Endothelial cell of umbilical vein (primary cell): ENCODE data around the gene FMNL3. TPM values are rescaled to one million over a fixed set of nuclear protein-coding genes. Genes with fewer than 3 reads are reported as not detected.

Experiments
- BruUV-seq: library from RNA; stranded (reverse); fragments of 400-500 nt; replicated peaks from 2 replicates; lab custom pipeline; 2021; lab: Mats Ljungman, UMichigan
- CTCF ChIA-PET: fragments of 300-600, 350-600 bp; sonication (Branson Sonifier 250); formaldehyde crosslinking; loops from one replicate; lab custom pipeline; 2021; ENCODE audit warnings: antibody characterized with exemption, inconsistent platforms; lab: Charles Lee
- POLR2A ChIA-PET: fragments of 300-600, 350-600 bp; sonication (Branson Sonifier 250); formaldehyde crosslinking; loops from one replicate; lab custom pipeline; 2021; ENCODE audit warnings: antibody characterized with exemption, inconsistent platforms; lab: Charles Lee
- DNase-seq: peaks from one replicate; pipeline ENCODE4 v3.0.0-alpha.2; 2011; ENCODE audit warnings: low read depth, low spot score
- FAIRE-seq: peaks from 2 replicates; lab custom pipeline; 2011; peaks lifted over from hg19 to GRCh38; lab: Jason Lieb, UNC
- H2AFZ ChIP-seq: 2 replicates; pipeline ENCODE4 v1.6.0; 2012; ENCODE audit warnings: low read depth, low read length, control low read depth, inconsistent platforms
- H3K27ac ChIP-seq: 2 replicates; pipeline ENCODE4 v1.5.1; 2011; ENCODE audit warnings: low read depth, mild to moderate bottlenecking, control low read depth, low read length, moderate library complexity; ENCODE audit not compliant: insufficient read depth
- H3K27me3 ChIP-seq, 2 experiments: 2 replicates each; pipeline versions ENCODE4 v1.6.0 to v1.6.1; 2011; ENCODE audit warnings: low read length in 2 of 2, mixed read lengths in 1 of 2; ENCODE audit not compliant: control insufficient read depth in 2 of 2, insufficient read depth in 2 of 2
- H3K36me3 ChIP-seq, 2 experiments: 2 replicates in 1 of 2; 3 replicates in 1 of 2; pipeline ENCODE4 v1.5.1; 2011; ENCODE audit warnings: low read length in 2 of 2, mild to moderate bottlenecking in 1 of 2, moderate library complexity in 1 of 2; ENCODE audit not compliant: control insufficient read depth in 2 of 2, insufficient read depth in 2 of 2; ENCODE audit errors: extremely low read depth in 1 of 2
- H3K4me1 ChIP-seq: 3 replicates; pipeline ENCODE4 v1.5.1; 2011; ENCODE audit warnings: mild to moderate bottlenecking, low read length; ENCODE audit not compliant: control insufficient read depth, insufficient read depth; ENCODE audit errors: extremely low read depth
- H3K4me2 ChIP-seq: 2 replicates; pipeline ENCODE4 v1.6.1; 2011; ENCODE audit warnings: low read length, control low read depth, mixed read lengths; ENCODE audit not compliant: insufficient read depth
- H3K4me3 ChIP-seq, 3 experiments: fragments of 200-600 bp in 1 of 3; sonication (generic), shearing (Covaris generic) in 1 of 3; replicated peaks in 1 of 3; 2 replicates each; pipeline ENCODE4 v1.5.1; 2011 to 2016; ENCODE audit warnings: control low read depth in 3 of 3, low read length in 3 of 3, mild to moderate bottlenecking in 2 of 3, inconsistent platforms in 1 of 3, low read depth in 1 of 3, moderate library complexity in 1 of 3; ENCODE audit not compliant: insufficient read depth in 1 of 3
- H3K79me2 ChIP-seq: 2 replicates; pipeline ENCODE4 v1.6.0; 2012; ENCODE audit warnings: low read length, inconsistent platforms; ENCODE audit not compliant: control insufficient read depth, insufficient read depth
- H3K9ac ChIP-seq: replicated peaks from 2 replicates; pipeline ENCODE3; 2011; ENCODE audit warnings: low read length, control low read depth; ENCODE audit not compliant: insufficient read depth; ENCODE audit errors: extremely low read depth
- H3K9me1 ChIP-seq: replicated peaks from 3 replicates; pipeline ENCODE4 v1.6.0; 2011; ENCODE audit warnings: mild to moderate bottlenecking, low read length; ENCODE audit not compliant: control insufficient read depth, insufficient read depth; ENCODE audit errors: extremely low read depth
- H3K9me3 ChIP-seq: replicated peaks from 2 replicates; pipeline ENCODE4 v1.5.1; 2012; ENCODE audit warnings: low read length, inconsistent platforms; ENCODE audit not compliant: control insufficient read depth, insufficient read depth
- H4K20me1 ChIP-seq: replicated peaks from 2 replicates; pipeline ENCODE3; 2011; ENCODE audit warnings: mild to moderate bottlenecking, low read length; ENCODE audit not compliant: control insufficient read depth, insufficient read depth; ENCODE audit errors: extremely low read depth
- EZH2 ChIP-seq: IDR thresholded peaks from 2 replicates; pipeline ENCODE4 v1.6.1; 2012; ENCODE audit warnings: borderline replicate concordance, low read depth, mild to moderate bottlenecking, moderate library complexity, low read length, inconsistent platforms; ENCODE audit not compliant: severe bottlenecking
- FOS ChIP-seq: IDR thresholded peaks from 2 replicates; pipeline ENCODE4 v1.6.1; 2011; ENCODE audit warnings: mild to moderate bottlenecking, low read length, moderate library complexity, borderline replicate concordance; ENCODE audit not compliant: insufficient read depth
- GATA2 ChIP-seq: IDR thresholded peaks from 2 replicates; pipeline ENCODE4 v1.7.0; 2011; ENCODE audit warnings: low read depth, mild to moderate bottlenecking, moderate library complexity, mixed read lengths, low read length; ENCODE audit not compliant: insufficient read length, insufficient read depth
- JUN ChIP-seq: IDR thresholded peaks from 2 replicates; pipeline ENCODE4 v1.6.1; 2011; ENCODE audit warnings: borderline replicate concordance, low read depth; ENCODE audit not compliant: insufficient read length, insufficient read depth
- MYC ChIP-seq: IDR thresholded peaks from one replicate; pipeline ENCODE4 v1.6.1; 2011; ENCODE audit warnings: mild to moderate bottlenecking, low read depth, low read length
- POLR2A ChIP-seq: IDR thresholded peaks from 2 replicates; pipeline ENCODE4 v1.6.1; 2012; ENCODE audit warnings: low read depth, mild to moderate bottlenecking, control low read depth, low read length
- POLR2AphosphoS5 ChIP-seq: IDR thresholded peaks from 2 replicates; pipeline ENCODE4 v1.6.1; 2012; ENCODE audit warnings: low read depth, mild to moderate bottlenecking, control low read depth, low read length, moderate library complexity; ENCODE audit not compliant: insufficient read depth
- dilution Hi-C: fragments of 300-500 bp; cut with MboI; formaldehyde crosslinking; loops from one replicate; pipeline ENCODE4 v1.15.0; 2019; ENCODE audit warnings: low sequenced_read_pairs; ENCODE audit not compliant: extremely low pct_ligation_motif_present
- intact Hi-C: fragments of 100-400 bp; cut with micrococcal nuclease; formaldehyde crosslinking; loops from one replicate; pipeline ENCODE4 v1.10.0; 2022
- polyA plus RNA-seq, 4 experiments: library from polyadenylated mRNA; depleted of rRNA in 3 of 4; stranded (reverse) in 3 of 4; unstranded in 1 of 4; fragments of >200 nt; gene quantifications; 2 replicates each; pipeline versions ENCODE4 v1.2.1 to v1.2.3, GENCODE V29; 2011 to 2012; ENCODE audit warnings: missing spikeins in 1 of 4
- total RNA-seq: library from RNA; stranded (reverse); gene quantifications from 2 replicates; pipeline ENCODE4 v1.2.3, GENCODE V29; 2021
- TF ChIP-seq, protein P1 (sequence below): IDR thresholded peaks from 2 replicates; pipeline ENCODE4 v1.6.1; 2011; ENCODE audit not compliant: insufficient read depth, insufficient read length
- TF ChIP-seq, protein P2 (sequence below), 2 donors: IDR thresholded peaks; 1 replicate in 1 of 2; 2 replicates in 1 of 2; pipeline ENCODE4 v1.5.1; 2011; ENCODE audit warnings: low read length in 2 of 2, mild to moderate bottlenecking in 2 of 2, moderate library complexity in 2 of 2, control low read depth in 1 of 2, inconsistent platforms in 1 of 2, low read depth in 1 of 2; ENCODE audit not compliant: insufficient read depth in 1 of 2; ENCODE audit errors: extremely low read depth in 1 of 2

Gene FMNL3
- total and polyA plus RNA-seq, 2 donors (not counting 3 experiments of a cell fraction or from before 2014, with no cell fraction given): 35.1 to 93.3 TPM

GRCh38 chr12:49627752-49628360 is 79.3 kb downstream of the FMNL3 start:
- H2AFZ ChIP-seq: no peak overlapping the region
- no peak overlapping the region for H3K4me3 ChIP-seq
- CTCF ChIA-PET: interaction anchor here (1.0 to 2.4 kb wide), 4 partner anchors 9 to 114 kb away, joined by 3 to 13 read pairs (median 4); partner anchors contain the start of gene TMBIM6
- dilution Hi-C loops (no loop called here), intact Hi-C loops (no loop called here)
- BruUV-seq: no TSS peak
- H3K79me2 ChIP-seq: no peaks in the 10 kb centered on the region
- POLR2A ChIA-PET: no interaction called here
- H3K27me3 ChIP-seq: no peaks in the 10 kb centered on the region
- H3K27ac ChIP-seq: no peak overlapping the region
- DNase-seq (peak; percentile 59), FAIRE-seq (peak; percentile 53)
- H3K9me3 ChIP-seq: no peaks in the 10 kb centered on the region
- H4K20me1 ChIP-seq: no peaks in the 10 kb centered on the region
- H3K9ac ChIP-seq: no peak overlapping the region
- H3K4me2 ChIP-seq: no peak overlapping the region
- TF ChIP-seq FOS (peak; percentile 73), GATA2 (no peak), JUN (peak; percentile 53), POLR2AphosphoS5 (no peak)
- TF ChIP-seq, protein P1, sequence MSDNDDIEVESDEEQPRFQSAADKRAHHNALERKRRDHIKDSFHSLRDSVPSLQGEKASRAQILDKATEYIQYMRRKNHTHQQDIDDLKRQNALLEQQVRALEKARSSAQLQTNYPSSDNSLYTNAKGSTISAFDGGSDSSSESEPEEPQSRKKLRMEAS: no peak
- H3K9me1 ChIP-seq: no peaks in the 10 kb centered on the region
- no peaks in the 10 kb centered on the region for H3K36me3 ChIP-seq
- peaks cover 8% of the 10 kb centered on the region for H3K4me1 ChIP-seq

GRCh38 chr12:49626836-49627235 is 80.4 kb downstream of the FMNL3 start:
- dilution Hi-C loops (no loop called here), intact Hi-C loops (no loop called here)
- CTCF ChIA-PET: interaction anchor here (2.1 to 2.4 kb wide), 2 partner anchors 10 to 115 kb away, joined by 5 to 13 read pairs; partner anchors contain the start of gene TMBIM6

More at GRCh38 chr12:49626836-49627235, 80.4 kb downstream of the FMNL3 start:
- DNase-seq: no peak
- Histone ChIP-seq H3K27ac (no peak overlapping the region), H3K9me1 (no peaks in the 10 kb centered on the region), H3K27me3 (no peaks in the 10 kb centered on the region), H3K4me3 (no peak overlapping the region), H3K4me2 (no peak overlapping the region), H3K36me3 (no peaks in the 10 kb centered on the region), H3K9ac (no peak overlapping the region), H4K20me1 (no peaks in the 10 kb centered on the region), H3K4me1 (peaks cover 17% of the 10 kb centered on the region), H2AFZ (no peak overlapping the region), H3K79me2 (no peaks in the 10 kb centered on the region), H3K9me3 (no peaks in the 10 kb centered on the region)
- POLR2A ChIA-PET: no interaction called here
- FAIRE-seq: no peak
- TF ChIP-seq MYC: no peak
- no peak for TF ChIP-seq JUN
- TF ChIP-seq, protein P2, sequence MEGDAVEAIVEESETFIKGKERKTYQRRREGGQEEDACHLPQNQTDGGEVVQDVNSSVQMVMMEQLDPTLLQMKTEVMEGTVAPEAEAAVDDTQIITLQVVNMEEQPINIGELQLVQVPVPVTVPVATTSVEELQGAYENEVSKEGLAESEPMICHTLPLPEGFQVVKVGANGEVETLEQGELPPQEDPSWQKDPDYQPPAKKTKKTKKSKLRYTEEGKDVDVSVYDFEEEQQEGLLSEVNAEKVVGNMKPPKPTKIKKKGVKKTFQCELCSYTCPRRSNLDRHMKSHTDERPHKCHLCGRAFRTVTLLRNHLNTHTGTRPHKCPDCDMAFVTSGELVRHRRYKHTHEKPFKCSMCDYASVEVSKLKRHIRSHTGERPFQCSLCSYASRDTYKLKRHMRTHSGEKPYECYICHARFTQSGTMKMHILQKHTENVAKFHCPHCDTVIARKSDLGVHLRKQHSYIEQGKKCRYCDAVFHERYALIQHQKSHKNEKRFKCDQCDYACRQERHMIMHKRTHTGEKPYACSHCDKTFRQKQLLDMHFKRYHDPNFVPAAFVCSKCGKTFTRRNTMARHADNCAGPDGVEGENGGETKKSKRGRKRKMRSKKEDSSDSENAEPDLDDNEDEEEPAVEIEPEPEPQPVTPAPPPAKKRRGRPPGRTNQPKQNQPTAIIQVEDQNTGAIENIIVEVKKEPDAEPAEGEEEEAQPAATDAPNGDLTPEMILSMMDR (IDR thresholded peaks at IDR 0.05; ENCODE audit: extremely low read depth in 1 of 2, insufficient read depth in 1 of 2, low read depth in 1 of 2, low read length in 2 of 2): no peak
- no peak for TF ChIP-seq GATA2
- no peak for TF ChIP-seq POLR2AphosphoS5
- TF ChIP-seq, protein P1: no peak
- TF ChIP-seq EZH2: no peak
- no peak for TF ChIP-seq FOS
- TF ChIP-seq POLR2A: no peak
- BruUV-seq: no TSS peak
